ENCODE data around the gene TENM3.

The TENM3 gene

GRCh38 chr4:182577411-182577810 lies 334.2 kb downstream of the TENM3 start:
- no peak for DNase-seq

- DNase-seq, result no peak
These were observed 335.2 kb downstream of the TENM3 start for GRCh38 chr4:182578402-182578801.

GRCh38 chr4:182582245-182582644 lies 339.0 kb downstream of the TENM3 start:
- DNase-seq, result no peak

- DNase-seq, result no peak
These were observed 340.7 kb downstream of the TENM3 start for GRCh38 chr4:182583703-182584415.

- DNase-seq, result no peak
These were observed 342.1 kb downstream of the TENM3 start for GRCh38 chr4:182585321-182585720.

GRCh38 chr4:182589100-182589499 lies 345.9 kb downstream of the TENM3 start:
- DNase-seq, result no peak

- DNase-seq, result no peak
These were observed 350.2 kb downstream of the TENM3 start for GRCh38 chr4:182593402-182593801.

GRCh38 chr4:182593864-182594263 lies 350.7 kb downstream of the TENM3 start:
- no peak for DNase-seq

- DNase-seq, result no peak
These were observed 356.9 kb downstream of the TENM3 start for GRCh38 chr4:182600093-182600492.

- no peak for DNase-seq
These were observed 357.7 kb downstream of the TENM3 start for GRCh38 chr4:182600856-182601255.

GRCh38 chr4:182604161-182604622 lies 361.0 kb downstream of the TENM3 start:
- no peak for DNase-seq

GRCh38 chr4:182604953-182605352 lies 361.8 kb downstream of the TENM3 start:
- DNase-seq, result no peak

- DNase-seq, result no peak
These were observed 365.3 kb downstream of the TENM3 start for GRCh38 chr4:182608525-182608924.

GRCh38 chr4:182616476-182616875 lies 373.3 kb downstream of the TENM3 start:
- DNase-seq, result no peak

GRCh38 chr4:182619660-182620059 lies 376.5 kb downstream of the TENM3 start:
- DNase-seq, result no peak

- DNase-seq, result no peak
These were observed 377.1 kb downstream of the TENM3 start for GRCh38 chr4:182620111-182620980.

GRCh38 chr4:182624281-182624680 lies 381.1 kb downstream of the TENM3 start:
- no peak for DNase-seq

- no peak for DNase-seq
These were observed 382.0 kb downstream of the TENM3 start for GRCh38 chr4:182625193-182625592.

- no peak for DNase-seq
These were observed 384.8 kb downstream of the TENM3 start for GRCh38 chr4:182627996-182628395.

- DNase-seq, result no peak
These were observed 385.3 kb downstream of the TENM3 start for GRCh38 chr4:182628544-182628943.

GRCh38 chr4:182629096-182629495 lies 385.9 kb downstream of the TENM3 start:
- no peak for DNase-seq

GRCh38 chr4:182640491-182640890 lies 397.3 kb downstream of the TENM3 start:
- no peak for DNase-seq

- DNase-seq, result no peak
These were observed 397.7 kb downstream of the TENM3 start for GRCh38 chr4:182640932-182641331.

GRCh38 chr4:182642831-182643230 lies 399.6 kb downstream of the TENM3 start:
- peak; percentile 32 to 40 for DNase-seq

Measured in Kasumi-1 (cell line).